Activated effector memory CD4-positive, alpha-beta T cell treated with Interleukin-2 at 50 U/mL for 16 hours (primary cell): ENCODE results near the gene DNAL1.

Source experiments
- DNase-seq: peaks from one replicate; pipeline ENCODE4 v3.0.0-alpha.2; 2020

DNAL1 gene

DNA sequence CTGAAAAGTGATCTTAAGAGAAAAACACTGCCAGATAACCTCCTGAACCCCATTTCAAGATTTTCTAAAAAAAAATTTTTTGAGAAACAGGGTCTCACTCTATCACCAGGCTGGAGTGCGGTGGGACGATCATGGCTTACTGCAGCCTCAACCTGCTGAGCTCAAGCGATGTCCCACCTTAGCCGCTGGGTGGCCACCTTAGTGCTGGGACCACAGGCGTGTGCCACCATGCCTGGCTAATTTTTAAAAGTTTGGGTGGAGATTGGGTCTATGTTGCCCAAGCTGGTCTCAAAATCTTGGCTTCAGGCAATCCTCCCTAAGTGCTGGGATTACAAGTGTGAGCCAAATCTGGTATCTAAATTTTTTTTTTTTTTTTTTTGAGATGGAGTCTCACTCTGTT, 66.0 kb downstream of the DNAL1 start:
- DNase-seq: no peak

GRCh38 chr14:73712071-73712506, 67.3 kb downstream of the DNAL1 start:
- no peak for DNase-seq

GRCh38 chr14:73712540-73713180, 67.9 kb downstream of the DNAL1 start:
- peak; percentile 9 for DNase-seq

- DNase-seq: no peak
These were observed 68.5 kb downstream of the DNAL1 start for GRCh38 chr14:73713206-73713802.

DNA sequence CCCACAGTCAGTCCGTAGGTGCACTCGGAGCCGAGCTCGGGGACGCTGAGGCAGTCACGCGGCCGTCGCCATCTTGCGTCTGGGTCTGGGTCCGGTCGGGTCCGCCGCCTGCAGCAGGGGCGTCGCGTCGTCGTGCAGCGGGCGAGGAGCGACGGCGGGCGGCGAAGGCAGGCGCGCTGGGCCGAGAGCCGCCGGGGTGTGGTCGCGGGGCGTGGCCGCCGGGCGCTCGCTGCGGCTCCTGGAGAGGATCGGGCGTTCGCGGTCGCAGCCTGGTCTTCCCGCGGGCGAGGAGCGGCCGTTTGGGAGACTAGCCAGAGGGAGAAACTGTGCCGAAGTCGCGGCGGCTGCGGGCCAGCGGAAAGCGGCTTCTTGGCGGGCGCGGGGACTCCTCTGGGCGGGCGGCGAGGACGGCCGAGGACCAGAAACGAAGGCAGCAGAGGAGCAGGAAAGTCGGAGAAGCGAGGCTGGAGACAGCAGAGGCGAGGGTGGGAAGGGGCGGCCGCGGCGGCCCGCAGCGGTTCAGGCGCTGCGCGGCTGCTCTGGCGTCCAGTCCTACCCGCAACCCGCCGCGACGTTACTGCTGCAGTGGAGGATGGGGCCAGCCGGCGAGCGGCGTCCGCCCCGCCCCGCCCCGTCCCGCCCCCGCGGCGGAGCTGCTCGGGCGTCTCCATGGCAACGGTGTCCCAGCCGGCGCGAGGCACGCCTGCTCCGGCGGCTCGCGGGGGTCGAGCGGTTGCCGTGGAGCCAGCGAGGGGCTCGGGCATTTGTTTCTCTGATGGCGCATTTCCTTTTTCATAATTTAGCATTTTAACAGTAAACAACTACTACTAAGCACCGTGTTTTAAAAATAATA, 69.2 kb downstream of the DNAL1 start, which contains the start of gene PNMA1:
PNMA1 (minus strand) TSS at position 582 of the 853 bp plus-strand sequence. CDS start 745 bp downstream, outside the sequence.
- peak; percentile 79 for DNase-seq

DNA sequence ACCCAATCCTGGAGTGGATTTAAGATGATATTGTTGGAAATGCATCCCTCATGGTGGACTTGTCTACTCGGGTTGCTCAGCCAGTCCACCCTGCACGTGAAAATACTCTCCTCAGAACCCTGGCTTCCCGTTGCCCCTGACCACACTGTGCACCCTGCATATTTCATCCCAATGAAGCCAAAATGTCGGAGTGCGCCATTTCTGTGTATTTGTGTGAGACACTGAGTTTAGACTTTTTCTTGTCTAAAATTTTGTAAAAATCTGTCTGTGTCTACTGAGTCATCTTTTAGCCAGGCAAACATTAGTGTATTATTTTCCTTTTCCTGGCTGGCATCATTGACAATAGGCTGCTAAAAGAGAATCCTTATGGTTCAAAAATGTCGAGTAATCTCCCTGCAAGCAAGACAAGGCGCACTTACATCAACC, 69.9 kb downstream of the DNAL1 start:
- DNase-seq: no peak

- no peak for DNase-seq
These were observed 70.9 kb downstream of the DNAL1 start for GRCh38 chr14:73715707-73716106.

DNA sequence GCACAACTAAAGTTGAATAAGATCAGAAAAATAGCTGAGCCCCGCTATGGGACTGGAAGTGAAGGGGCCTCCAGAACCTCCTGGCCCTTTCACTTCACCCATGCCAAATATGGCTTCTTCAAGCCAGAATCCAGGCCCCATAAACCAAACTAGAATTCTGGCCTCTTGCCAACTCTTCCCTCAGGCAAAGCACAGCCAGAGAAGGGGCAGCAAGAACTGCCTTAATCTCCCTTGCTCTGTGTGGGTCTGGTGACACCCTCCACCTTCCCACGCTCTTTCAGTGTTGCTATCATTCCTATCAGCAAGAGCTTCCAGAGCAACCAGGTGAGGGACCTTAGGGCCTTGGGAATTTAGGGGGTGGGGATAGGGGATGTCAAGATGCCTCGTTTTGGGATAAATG, 72.5 kb downstream of the DNAL1 start:
- DNase-seq: no peak

GRCh38 chr14:73717711-73718417, 73.1 kb downstream of the DNAL1 start:
- DNase-seq: no peak

DNA sequence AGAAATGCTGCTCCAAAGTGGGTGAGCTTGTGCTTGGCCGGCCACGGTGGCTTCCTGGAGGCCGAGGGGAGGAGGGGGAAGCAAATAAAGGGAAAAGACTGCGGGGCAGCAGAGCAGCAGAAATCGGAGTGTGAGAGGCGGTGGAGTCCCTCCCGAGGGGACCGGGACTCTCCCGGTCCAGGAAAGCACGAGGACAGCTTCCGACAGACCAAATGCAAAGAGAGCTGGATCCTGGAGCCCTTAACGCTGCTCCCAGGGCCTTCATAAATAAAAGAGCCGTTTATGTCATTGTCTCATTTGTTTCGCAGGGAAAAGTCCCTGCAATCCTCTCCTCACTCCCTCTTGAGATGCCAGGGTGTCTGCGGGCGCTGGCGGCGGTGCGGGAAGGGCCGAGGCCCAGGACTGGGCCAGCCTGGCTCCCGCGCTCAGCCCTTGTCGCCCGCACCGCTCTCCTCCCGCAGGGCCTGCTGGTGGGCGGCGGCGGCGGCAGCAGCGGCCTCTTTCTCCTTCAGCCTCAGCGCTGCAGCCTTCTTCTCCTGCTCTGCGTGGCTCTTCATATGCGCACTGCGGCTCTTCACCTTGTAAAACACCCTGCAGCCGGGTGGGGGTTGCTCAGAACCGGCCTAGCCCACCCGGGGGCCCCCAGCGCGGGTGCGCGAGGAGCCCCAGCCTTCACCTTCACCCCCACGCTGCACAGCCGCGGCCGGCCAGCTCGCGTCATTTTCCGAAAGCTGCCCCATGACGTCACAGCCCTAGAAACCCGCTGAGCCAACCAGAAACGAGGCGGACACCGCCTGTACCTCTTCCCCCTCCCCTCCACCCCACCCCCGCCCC, 73.8 kb downstream of the DNAL1 start:
- no peak for DNase-seq

DNA sequence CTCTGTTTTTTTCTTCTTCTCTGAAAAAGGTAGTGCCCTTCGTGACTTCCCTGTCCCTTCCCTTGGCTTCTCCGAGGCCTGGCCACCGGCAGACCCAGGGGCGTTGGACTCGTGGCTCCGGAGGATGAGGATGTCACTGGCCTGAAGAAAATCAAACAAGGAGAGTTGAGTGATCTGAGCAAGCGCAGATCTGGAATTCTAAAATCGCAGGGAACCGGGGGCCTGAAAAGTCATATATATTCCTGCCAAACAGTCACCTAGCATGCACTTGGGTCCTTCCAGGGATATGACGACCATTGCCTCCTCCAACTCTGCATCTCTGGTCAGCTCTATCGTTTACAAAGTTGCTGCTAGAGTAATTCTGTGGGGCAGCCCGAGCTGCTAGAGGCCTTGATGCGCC, 74.6 kb downstream of the DNAL1 start:
- no peak for DNase-seq

DNA sequence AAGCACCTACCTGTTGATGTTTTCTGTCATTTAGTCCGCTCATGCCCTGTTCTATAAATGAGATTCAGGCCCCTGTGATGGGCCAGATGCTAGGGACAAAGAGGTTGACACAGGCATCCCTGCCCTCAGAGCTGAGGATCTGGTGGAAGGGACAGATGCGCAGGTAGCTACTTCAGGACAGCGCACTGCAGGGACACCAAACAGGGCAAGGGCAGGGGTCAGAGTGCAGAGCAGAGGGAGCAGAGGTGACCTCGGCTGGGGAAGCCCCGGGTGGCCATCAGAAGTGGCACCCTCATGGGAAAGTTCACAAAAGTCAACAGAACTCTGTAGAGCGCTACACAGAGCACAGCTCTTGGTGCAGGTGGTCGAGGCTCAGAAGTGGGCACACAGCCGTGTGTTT, 75.0 kb downstream of the DNAL1 start:
- no peak for DNase-seq

DNA sequence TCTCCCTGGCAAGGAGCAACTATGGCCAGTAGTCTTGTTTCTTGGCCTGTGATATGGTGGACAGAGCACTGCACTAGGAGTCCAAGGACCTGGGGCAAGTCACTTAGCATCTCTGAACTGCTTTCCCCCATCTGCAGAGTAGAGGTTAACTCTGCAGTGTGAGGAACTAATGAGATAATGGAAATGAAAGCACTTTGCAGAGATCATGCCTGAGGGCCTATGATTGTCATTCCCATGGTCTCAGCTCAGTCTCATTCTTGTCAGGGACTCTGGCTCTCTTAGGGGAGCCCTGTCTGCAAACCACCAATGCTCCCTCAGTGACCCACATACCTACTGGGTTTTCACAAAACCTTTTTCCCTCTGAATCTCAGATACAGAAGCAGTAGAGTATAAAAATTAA, 75.8 kb downstream of the DNAL1 start:
- DNase-seq: no peak

GRCh38 chr14:73721101-73721821, 76.5 kb downstream of the DNAL1 start:
- DNase-seq: no peak

GRCh38 chr14:73722581-73722980, 77.8 kb downstream of the DNAL1 start:
- no peak for DNase-seq

- no peak for DNase-seq
These were observed 78.6 kb downstream of the DNAL1 start for GRCh38 chr14:73723406-73723796.

- no peak for DNase-seq
These were observed 79.2 kb downstream of the DNAL1 start for GRCh38 chr14:73723797-73724661.

GRCh38 chr14:73724696-73725095, 79.9 kb downstream of the DNAL1 start:
- no peak for DNase-seq

DNA sequence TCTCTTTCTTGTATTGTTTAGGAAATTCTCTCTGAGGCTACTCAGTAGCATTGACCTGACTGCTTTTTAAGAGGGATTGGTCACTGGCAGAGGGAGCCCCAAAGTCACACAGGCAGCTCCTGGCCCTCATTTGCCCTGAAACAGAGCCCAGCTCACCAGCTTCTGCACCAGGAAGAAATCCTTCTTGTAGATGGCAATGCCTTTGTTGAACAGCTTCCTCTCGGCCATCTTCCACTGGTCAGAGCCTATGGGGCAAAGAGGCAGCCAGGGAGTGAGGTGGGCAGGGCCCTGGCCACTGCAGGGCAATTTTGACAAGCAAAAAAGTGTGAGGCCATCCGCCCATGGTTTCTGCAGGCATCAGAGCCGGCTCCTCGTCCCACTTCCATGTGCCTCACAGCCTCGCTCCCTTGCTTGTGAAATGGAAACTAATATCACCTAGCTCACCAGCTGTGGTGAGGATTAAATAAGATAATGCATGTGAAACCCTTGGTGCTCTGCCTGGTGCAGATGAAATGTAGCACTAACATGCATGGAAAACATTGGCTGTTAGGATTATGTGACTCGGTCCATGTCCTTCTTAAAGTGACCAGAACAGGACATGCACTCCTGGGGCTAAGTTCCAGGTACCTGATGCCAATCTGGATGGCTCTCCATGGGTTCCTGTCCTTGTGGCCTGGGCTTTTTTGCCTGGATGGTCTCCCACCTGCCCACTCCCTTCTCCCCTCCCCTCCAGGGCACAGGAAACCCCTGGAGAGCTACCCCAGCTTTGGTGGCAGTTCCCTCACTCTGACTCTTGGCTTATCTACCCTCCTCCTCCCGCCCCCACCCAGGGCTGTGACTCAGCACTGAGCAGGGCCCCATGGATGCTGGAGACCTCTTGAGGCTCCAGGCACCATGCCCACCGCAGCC, 80.6 kb downstream of the DNAL1 start:
- DNase-seq: no peak
